GM21529 (cell line): Measurements from ENCODE around the gene CTNNBL1.
"Not testable (repeated sequence)": the region's sequence is repeated elsewhere in the genome, so short reads cannot be mapped to it uniquely, and the experiment has no call there.

Experiments
- ATAC-seq: cut with Tn5 transposase; IDR thresholded peaks from one replicate; pipeline ENCODE4 v1.9.1; 2021; ENCODE audit not compliant: unreplicated experiment

CTNNBL1 gene

GRCh38 chr20:37848706-37849105, 154.9 kb downstream of the CTNNBL1 start:
- ATAC-seq: no peak

GRCh38 chr20:37849156-37849555, 155.3 kb downstream of the CTNNBL1 start:
- no peak for ATAC-seq

- ATAC-seq: no peak
Observed at GRCh38 chr20:37849566-37849965, 155.7 kb downstream of the CTNNBL1 start.

GRCh38 chr20:37850036-37850592, 156.3 kb downstream of the CTNNBL1 start:
- no peak for ATAC-seq

GRCh38 chr20:37850724-37851355, 157.0 kb downstream of the CTNNBL1 start:
- ATAC-seq: no peak

- no peak for ATAC-seq
Observed at GRCh38 chr20:37852666-37853065, 158.8 kb downstream of the CTNNBL1 start.

GRCh38 chr20:37853823-37854375, 160.1 kb downstream of the CTNNBL1 start:
- peak; percentile 77 for ATAC-seq

- not testable (repeated sequence) for ATAC-seq
Observed at GRCh38 chr20:37856034-37856433, 162.2 kb downstream of the CTNNBL1 start.

GRCh38 chr20:37856932-37857660, 163.3 kb downstream of the CTNNBL1 start:
- ATAC-seq: no peak

- no peak for ATAC-seq
Observed at GRCh38 chr20:37859406-37860171, 165.8 kb downstream of the CTNNBL1 start.

GRCh38 chr20:37863289-37863688, 169.5 kb downstream of the CTNNBL1 start:
- no peak for ATAC-seq

GRCh38 chr20:37864298-37864697, 170.5 kb downstream of the CTNNBL1 start:
- ATAC-seq: no peak

- no peak for ATAC-seq
Observed at GRCh38 chr20:37866051-37866450, 172.2 kb downstream of the CTNNBL1 start.

- ATAC-seq: no peak
Observed at GRCh38 chr20:37867289-37868195, 173.7 kb downstream of the CTNNBL1 start.

GRCh38 chr20:37868851-37869333, 175.1 kb downstream of the CTNNBL1 start:
- no peak for ATAC-seq

- ATAC-seq: no peak
Observed at GRCh38 chr20:37869334-37869861, 175.6 kb downstream of the CTNNBL1 start.

GRCh38 chr20:37870294-37870693, 176.5 kb downstream of the CTNNBL1 start:
- ATAC-seq: no peak

- ATAC-seq: no peak
Observed at GRCh38 chr20:37871751-37872150, 177.9 kb downstream of the CTNNBL1 start.

- no peak for ATAC-seq
Observed at GRCh38 chr20:37872161-37872560, 178.3 kb downstream of the CTNNBL1 start.

GRCh38 chr20:37873884-37874283, 180.1 kb downstream of the CTNNBL1 start:
- ATAC-seq: no peak
